DMS79 treated with DMSO at 0.1 percent for 48 hours (cell line): ENCODE results near the gene CD55.

ENCODE experiments used
- DNase-seq: peaks from one replicate; lab custom pipeline; 2025; lab: John Stamatoyannopoulos, UW

The CD55 gene

DNA sequence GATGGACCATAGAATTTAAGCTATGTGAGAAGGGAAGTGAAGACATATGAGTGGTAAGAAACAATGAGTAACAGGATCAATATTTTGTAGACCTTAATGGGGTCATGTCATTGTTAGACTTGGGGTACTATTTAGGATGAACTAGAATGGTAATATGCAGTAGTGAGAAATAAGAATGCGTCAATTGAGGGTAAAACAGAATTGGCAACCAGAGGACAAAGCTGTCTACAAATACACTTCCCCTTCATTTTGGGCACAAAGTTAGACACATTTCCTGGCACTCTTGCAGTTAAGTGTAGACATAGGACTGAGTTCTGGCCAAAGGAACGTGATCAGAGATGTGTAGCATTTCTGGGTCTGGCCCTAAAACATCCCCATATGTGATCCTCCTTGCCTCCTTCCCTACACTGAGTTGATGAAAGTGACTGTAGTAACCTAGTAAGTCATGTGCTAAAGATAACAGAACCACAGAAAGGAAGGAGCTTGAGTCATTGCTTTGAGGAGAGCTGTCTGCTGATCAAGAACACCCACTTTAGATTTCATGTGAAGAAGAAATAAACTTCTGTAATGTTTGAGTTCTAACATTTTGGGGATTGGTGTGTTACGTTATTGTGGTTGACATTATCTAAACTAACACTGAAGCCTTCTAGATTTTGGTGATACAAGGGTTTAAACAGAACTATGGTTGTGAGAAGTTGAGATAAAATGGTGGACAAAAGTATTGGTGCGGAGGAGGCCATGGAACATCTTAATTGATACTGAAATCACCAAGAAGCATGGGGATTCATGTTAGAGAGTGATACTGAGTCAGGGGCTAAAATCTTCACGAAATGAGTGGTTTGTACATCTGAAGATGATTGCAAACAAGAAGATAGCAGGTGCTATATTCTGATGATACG, 41.7 kb downstream of the CD55 start:
- no peak for DNase-seq

DNA sequence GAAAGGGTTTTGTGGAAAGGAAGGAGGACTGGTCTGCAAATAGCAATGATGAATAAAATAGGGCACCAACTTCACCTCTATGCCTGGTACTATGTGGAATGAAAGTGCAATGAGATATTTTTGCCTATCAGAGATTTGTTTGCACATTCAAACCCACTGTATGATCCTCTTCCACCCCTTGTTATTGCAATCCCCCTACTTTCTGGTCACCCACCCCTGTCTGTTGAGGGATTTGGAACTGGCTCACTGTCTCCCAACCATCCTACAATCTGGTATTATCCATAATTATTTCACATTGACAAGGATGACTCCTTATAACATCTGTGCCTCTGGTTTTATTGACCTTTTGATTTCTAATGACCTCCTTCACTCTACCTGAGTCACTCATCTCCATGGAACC, 42.4 kb downstream of the CD55 start:
- no peak for DNase-seq

DNA sequence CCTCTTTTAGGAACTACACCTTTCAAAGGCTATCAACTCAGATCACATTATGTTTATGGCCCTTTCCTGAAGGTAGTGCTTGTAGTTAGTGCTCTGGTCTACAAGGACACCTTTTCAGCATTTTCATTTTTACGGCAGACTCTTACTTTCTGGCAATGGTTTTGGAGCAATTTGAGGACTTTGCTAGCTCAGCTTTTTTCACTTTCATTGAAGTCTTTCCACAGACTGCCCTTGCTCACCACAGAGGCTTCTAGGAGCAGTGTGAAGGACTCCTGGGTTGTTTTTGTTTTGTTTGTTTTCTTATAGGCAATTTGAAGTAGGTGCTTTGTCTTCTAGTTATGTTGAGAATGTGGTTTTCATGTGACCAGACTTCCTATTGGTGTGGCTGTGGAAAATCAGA, 43.1 kb downstream of the CD55 start:
- no peak for DNase-seq

DNA sequence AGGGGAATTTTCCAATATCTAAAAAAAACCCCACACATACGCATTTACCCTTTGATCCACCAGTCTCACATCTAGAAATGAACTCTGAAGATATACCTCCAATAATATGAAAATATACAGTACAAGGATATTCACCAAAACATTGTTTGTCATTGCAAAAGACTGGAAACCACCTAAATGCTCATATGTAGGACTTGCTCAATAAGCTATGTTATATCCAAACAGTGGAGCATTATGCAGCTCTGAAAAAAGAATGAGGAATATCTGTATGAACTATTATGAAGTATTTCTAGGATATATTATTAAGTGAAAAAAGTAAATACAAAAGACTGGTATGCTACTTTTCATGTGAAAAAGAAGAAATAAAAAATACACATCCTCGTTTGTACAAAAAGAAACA, 43.6 kb downstream of the CD55 start:
- DNase-seq = no peak

DNA sequence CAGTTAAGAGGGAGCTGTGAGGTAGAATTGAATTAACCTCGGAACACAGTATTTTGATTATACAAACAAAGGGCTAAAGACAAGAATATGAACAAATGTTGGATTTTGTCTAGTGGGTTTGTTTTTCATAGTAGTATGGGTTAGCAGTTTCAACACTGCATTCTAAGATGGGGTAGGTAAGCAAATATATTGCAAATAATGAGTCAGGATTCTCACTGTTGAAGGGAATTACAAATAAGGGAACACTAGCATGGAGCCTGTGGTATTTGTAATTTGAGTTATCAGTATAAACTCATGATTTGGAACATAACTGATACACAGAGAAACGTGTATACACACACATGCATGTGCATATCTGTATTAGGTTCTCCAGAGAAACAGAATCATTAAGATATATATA, 44.5 kb downstream of the CD55 start:
- no peak for DNase-seq

DNA sequence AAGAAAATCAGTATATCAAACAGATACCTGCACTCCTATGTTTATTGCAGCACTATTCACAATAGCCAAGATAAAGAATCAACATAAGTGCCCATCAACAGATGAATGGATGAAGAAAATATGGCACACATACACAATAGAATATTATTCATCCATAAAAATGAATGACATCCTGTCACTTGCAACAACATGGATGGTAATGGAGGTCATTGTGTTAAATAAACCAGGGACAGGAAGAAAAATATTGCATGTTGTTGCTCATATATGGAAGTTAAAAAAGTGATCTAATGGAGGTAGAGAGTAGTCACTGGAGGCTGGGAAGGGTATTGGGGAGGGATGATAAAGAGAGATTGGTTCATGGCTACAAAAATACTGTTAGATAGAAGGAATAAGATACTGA, 67.2 kb downstream of the CD55 start:
- no peak for DNase-seq

DNA sequence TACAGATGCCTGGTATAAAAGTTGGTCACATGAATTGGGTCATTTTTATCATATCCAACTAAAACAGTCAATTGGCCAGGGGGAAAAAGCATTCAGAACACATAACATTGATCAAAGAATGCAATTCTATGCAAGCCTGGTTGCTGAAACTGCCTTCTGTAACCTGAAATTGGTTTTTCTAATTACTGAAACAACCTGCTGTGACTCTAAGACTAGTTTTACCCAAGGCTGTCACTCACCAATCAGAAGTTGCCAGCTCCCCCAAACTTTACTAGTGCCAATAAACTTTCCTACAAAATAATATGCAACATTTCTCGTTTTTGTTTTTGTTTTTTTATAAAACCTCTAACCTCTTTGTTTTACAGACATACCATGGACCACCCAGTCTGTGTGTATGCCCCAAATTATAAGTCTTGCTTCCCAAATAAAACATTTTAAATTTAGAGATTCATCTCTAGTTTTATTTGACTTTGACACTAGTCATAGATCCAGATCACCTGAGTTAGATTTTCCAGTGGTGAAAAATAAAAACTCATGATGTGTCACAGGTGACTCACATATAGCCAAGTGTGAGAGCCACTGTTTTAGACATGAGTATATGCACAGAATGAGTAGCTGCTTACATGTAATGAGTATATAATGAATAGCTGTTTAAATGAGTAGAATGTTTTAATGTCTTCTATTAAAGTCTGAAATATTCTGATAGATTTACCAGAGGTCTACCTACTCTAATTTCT, 68.4 kb downstream of the CD55 start:
- DNase-seq = no peak

DNA sequence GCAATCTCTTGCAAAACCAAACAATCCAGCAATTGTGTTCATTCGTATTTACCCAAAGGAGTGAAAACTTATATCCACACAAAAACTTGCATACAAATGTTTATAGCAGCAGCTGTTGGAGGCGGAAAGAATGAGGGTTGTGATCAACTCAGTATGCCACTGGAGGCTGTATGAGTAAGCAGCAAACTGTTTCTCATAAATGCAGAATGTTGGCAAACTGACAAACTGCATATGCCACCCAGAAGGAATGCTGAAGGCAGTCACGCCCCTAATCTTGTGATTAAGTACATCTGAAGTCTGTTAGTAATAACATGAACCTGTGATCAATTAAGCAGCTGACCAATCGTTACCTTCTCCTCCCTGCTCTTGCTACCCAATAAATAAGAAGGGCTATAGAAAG, 72.1 kb downstream of the CD55 start:
- no peak for DNase-seq

DNA sequence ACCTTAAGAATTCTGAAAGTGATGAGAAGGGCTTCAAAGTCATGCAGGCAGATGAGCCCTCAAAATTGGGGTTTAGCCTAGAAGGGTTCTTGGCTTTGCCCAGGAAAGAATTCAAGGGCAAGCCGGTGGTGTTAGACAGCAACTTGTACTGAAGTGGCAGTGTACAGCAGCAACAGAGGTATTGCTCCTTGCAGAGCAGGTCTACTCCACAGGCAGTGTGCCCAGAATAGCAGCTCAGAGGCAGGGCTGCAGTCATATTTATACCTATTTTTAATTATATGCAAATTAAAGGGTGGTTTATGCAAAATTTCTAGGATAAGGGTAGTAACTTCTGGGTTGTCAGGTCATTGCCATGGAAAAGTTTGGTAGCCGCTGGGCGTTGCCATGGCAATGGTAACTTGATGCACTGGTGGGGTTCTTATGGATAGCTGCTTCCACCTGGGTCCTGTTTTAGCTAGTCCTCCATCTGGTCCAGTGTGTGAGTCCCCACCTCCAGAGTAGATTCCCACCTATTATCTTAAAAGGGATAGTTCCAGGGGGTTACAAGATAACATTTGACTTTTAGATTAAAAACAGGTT, 74.8 kb downstream of the CD55 start:
- no peak for DNase-seq

DNA sequence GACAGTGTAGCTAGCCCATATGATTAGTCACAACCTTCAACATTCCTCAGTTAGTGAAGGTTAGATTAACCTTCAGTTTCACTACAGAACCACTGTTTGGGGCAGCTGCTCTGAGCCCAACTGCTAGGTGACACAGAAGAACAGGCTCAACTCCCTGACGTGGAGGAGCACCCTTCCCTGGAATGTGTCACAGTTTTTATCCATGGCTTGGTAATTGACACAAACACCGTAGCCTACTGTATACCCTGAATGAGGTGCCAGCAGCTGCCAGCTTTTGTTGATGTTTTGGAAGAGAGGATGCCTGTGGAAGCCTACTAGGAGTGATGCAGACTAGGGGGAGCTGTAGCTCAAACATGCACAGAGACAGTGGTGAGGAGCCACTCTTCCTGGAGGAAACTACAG, 76.0 kb downstream of the CD55 start:
- no peak for DNase-seq

DNA sequence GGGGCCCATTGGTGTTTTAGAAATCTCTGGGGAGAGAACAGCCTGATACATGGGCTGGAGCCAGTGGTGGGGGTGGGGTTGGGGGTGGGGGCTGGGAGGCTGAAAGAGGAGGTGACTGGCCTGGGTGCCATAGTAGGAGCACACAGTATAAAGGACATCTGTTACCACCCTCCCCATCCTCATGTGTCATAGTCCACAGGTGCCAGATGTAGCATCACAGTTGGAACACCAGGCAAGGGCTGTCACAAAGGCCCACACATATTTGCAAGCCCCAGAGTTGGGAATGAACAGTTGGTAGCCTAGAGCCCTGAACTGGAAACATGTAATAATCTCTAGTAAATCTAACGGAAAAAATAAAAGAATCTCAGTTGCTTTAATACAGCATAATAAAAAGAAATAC, 77.5 kb downstream of the CD55 start:
- no peak for DNase-seq

DNA sequence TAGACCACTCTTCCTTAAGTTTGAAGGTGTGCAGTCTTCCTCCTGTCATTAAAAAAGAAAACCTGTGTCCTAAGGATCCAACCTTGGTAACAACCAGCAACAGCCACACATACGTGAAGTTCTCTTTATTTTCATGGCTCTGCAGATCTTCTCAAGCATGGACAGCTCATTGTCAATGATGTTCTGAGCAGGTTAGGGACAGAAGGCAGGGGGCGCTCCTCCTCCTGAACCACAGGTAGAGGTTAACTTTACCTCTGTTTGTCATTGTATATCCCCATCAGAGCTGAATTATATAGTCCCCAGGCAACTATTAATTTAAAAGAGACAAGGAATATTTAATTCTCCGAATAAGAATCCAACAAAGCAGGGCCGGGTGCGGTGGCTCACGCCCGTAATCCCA, 80.1 kb downstream of the CD55 start:
- no peak for DNase-seq

DNA sequence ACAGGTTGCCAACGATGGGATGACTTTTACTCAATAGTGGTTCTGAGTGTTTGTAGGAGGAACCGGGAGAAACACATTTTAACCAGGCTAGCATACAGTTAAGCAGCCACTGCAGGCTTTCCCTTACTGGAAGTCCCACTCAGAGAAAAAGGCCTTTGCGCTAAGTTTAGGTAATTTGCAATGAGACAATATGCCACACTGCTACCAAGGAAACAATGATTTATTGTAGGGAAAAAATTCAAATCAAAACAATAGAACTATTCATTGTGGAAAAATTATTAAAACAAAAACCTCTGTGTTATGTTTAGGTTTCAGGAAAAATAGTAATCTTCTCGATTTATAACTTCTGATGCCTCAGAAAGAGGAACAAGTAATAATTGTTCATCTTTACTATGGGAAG, 81.3 kb downstream of the CD55 start:
- no peak for DNase-seq

DNA sequence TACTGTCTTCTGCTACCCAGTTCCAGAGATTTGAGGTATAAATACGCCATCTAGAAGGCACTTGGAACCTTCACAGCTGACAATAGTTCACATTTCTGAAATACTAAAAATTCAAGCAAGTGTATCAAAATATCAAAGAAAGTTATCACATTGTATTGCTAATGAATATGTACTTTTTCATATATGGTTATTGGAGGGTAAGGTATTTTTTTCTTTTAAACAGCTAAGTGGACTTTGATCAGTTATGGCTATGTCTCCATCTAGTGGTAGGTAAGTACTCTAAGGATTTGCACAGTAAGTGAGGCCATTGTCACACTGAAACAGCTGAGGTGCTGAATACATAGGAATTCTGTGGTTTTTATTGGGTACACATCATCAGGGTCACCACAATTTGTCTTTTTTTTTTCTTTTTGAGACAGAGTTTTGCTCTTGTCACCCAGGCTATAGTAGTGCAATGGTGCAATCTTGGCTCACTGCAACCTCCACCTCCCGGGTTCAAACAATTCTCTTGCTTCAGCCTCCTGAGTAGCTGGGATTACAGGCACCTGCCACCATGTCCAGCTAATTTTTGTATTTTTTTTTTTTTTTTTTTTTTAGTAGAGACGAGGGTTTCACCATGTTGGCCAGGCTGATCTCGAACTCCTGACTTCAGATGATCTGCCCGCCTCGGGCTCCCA, 83.5 kb downstream of the CD55 start:
- DNase-seq = peak; percentile 56

DNA sequence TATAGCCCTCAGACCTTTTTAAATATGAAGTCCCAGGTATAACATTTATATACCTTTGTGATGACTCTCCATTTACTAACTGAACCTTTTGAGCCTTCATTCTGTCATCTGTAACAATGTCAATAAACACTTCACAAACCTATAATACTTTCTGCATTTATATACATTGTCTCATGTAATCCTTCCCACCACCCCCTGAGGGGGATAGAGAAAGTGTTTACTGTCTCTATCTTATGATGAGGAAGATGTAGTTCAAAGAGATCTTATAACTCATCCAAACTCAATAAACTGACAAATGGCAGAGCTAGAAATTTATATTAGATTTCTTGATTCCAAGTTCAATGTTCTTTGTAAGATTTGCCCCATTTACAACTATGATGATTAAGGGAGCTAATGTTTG, 84.3 kb downstream of the CD55 start:
- DNase-seq = no peak

DNA sequence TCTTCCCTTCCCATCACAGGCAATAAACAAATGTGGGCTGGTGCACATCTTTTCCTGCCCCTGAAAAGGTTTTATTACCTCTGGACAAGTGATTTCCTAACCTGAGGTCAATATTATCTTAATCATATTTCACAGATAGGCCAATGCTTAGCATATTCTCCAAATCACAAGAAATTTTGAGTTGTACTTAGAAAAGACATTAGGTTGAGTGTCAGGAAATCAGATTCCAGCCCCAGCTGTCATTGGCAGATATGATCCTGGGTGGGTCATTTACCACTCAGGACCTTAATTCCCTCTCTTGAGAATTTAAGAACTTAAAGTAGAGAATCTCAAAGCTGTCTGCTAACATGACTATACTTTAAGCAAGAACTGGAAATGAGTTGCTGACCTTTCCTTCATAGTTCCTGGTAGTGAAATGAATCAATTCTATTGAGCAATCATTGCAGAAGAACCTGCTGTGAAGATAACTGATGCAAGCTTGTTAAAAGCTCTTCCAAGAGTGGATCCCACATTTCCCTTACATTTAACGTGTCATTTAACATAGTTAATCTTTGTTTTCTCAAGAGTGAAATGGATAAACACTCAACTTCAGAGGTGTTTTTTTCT, 86.3 kb downstream of the CD55 start:
- DNase-seq = no peak
